Natural killer cell treated with Interleukin-12 subunit alpha and Interleukin-12 subunit beta and Interleukin-15 and Interleukin-18, amount 100 ng/mL, for 72 hours (primary cell): ENCODE measurements around the gene RNU5B-1. TPM values are rescaled to one million over a fixed set of nuclear protein-coding genes. Genes with fewer than 3 reads are reported as not detected.
"Not testable (repeated sequence)": the region's sequence is repeated elsewhere in the genome, so short reads cannot be mapped to it uniquely, and the experiment has no call there.

Experiments
- ATAC-seq, 2 donors: fragments of 150-1000 bp; cut with Tn5 transposase in 1 of 2; sonication (Bioruptor Pico), chemical (Tn5 transposase) in 1 of 2; 2 replicates each; pipeline ENCODE4 v1.10.0; 2021
- DNase-seq: peaks from one replicate; pipeline ENCODE4 v3.0.0; 2022; ENCODE audit warnings: low spot score
- H3K27ac Mint-ChIP-seq, 2 donors: 1 replicate in 1 of 2; 2 replicates in 1 of 2; pipeline ENCODE4 v1.8.0; 2022; ENCODE audit warnings: mixed read lengths in 2 of 2, mild to moderate bottlenecking in 1 of 2, moderate library complexity in 1 of 2
- H3K27me3 Mint-ChIP-seq, 2 donors: 1 replicate in 1 of 2; 2 replicates in 1 of 2; pipeline ENCODE4 v1.8.0; 2022; ENCODE audit warnings: mixed read lengths in 2 of 2
- H3K36me3 Mint-ChIP-seq: one replicate; pipeline ENCODE4 v1.8.0; 2022; ENCODE audit warnings: mixed read lengths
- H3K4me1 Mint-ChIP-seq, 2 donors: 1 replicate in 1 of 2; 2 replicates in 1 of 2; pipeline ENCODE4 v1.8.0; 2022; ENCODE audit warnings: low read depth in 2 of 2, mixed read lengths in 2 of 2, mild to moderate bottlenecking in 1 of 2
- H3K4me3 Mint-ChIP-seq: one replicate; pipeline ENCODE4 v1.8.0; 2022; ENCODE audit warnings: mixed read lengths
- H3K9me3 Mint-ChIP-seq: 2 replicates; pipeline ENCODE4 v1.8.0; 2022; ENCODE audit warnings: mixed read lengths
- total RNA-seq, 2 donors: library from RNA; stranded (reverse); gene quantifications; one replicate each; pipeline ENCODE4 v1.2.3, GENCODE V29; 2022

RNU5B-1 gene
- total RNA-seq, 2 donors from 2014 or later = not detected

GRCh38 chr15:65351972-65352371, 47.5 kb downstream of the RNU5B-1 start:
- H3K36me3 Mint-ChIP-seq, ATAC-seq, DNase-seq, H3K27ac Mint-ChIP-seq, H3K9me3 Mint-ChIP-seq, H3K4me1 Mint-ChIP-seq, H3K4me3 Mint-ChIP-seq: not testable (repeated sequence)
- peaks cover 21 to 22% of the 10 kb centered on the region in 2 donors for H3K27me3 Mint-ChIP-seq

Other genes with a start within 250 kb of the RNU5B-1 start
- gene RASL12, start 236.7 kb upstream of the RNU5B-1 start, total RNA-seq = not detected
- gene KBTBD13, start 227.9 kb upstream of the RNU5B-1 start, total RNA-seq = not detected
- 10 to 100 TPM in 1 of 2 donors, 1 to 10 TPM in 1; 5.7 to 14.2 TPM for gene UBAP1L, start 189.5 kb upstream of the RNU5B-1 start, total RNA-seq
- 10 to 100 TPM; 30.3 to 41.2 TPM for gene PDCD7, start 170.9 kb upstream of the RNU5B-1 start, total RNA-seq
- 10 to 100 TPM; 39.0 to 63.5 TPM for gene CLPX, start 119.3 kb upstream of the RNU5B-1 start, total RNA-seq
- gene CILP, start 93.2 kb upstream of the RNU5B-1 start, total RNA-seq = under 1 TPM; 0.08 to 0.12 TPM
- 10 to 100 TPM in 1 of 2 donors, 1 to 10 TPM in 1; 8.5 to 12.0 TPM for gene PARP16, start 17.8 kb upstream of the RNU5B-1 start, total RNA-seq
- gene RNU5A-1, start 8.6 kb upstream of the RNU5B-1 start, total RNA-seq = not detected
- gene IGDCC3, start 73.3 kb downstream of the RNU5B-1 start, total RNA-seq = not detected
- under 1 TPM; 0.07 to 0.20 TPM for gene IGDCC4, start 118.3 kb downstream of the RNU5B-1 start, total RNA-seq
- gene DPP8, start 213.0 kb downstream of the RNU5B-1 start, total RNA-seq = 10 to 100 TPM; 46.4 to 48.5 TPM
- 10 to 100 TPM; 39.3 to 49.6 TPM for gene HACD3, start 225.8 kb downstream of the RNU5B-1 start, total RNA-seq